ENCODE results near the gene CRMP1. TPM values are rescaled to one million over a fixed set of nuclear protein-coding genes. Genes with fewer than 3 reads are reported as not detected.

Gene CRMP1
- total RNA-seq, 1 experiment from 2014 or later = not detected

GRCh38 chr4:5919571-5919970 lies 26.7 kb upstream of the CRMP1 start:
- DNase-seq (ENCODE audit: low read depth) = no peak

GRCh38 chr4:5919044-5919443 lies 26.2 kb upstream of the CRMP1 start:
- no peak for DNase-seq (ENCODE audit: low read depth)

- DNase-seq (ENCODE audit: low read depth) = no peak
These were observed 25.6 kb upstream of the CRMP1 start for GRCh38 chr4:5918331-5918985.

- no peak for DNase-seq (ENCODE audit: low read depth)
These were observed 24.8 kb upstream of the CRMP1 start for GRCh38 chr4:5917672-5918071.

GRCh38 chr4:5916229-5916628 lies 23.3 kb upstream of the CRMP1 start:
- no peak for DNase-seq (ENCODE audit: low read depth)

- DNase-seq (ENCODE audit: low read depth) = no peak
These were observed 20.6 kb upstream of the CRMP1 start for GRCh38 chr4:5913454-5913853.

- no peak for DNase-seq (ENCODE audit: low read depth)
These were observed 19.7 kb upstream of the CRMP1 start for GRCh38 chr4:5912614-5913019.

GRCh38 chr4:5908876-5909427 lies 16.1 kb upstream of the CRMP1 start:
- no peak for DNase-seq (ENCODE audit: low read depth)

GRCh38 chr4:5906191-5906590 lies 13.3 kb upstream of the CRMP1 start:
- DNase-seq (ENCODE audit: low read depth) = no peak

- DNase-seq (ENCODE audit: low read depth) = no peak
These were observed 12.8 kb upstream of the CRMP1 start for GRCh38 chr4:5905714-5906113.

- DNase-seq (ENCODE audit: low read depth) = no peak
These were observed 8.0 kb upstream of the CRMP1 start for GRCh38 chr4:5900844-5901243.

GRCh38 chr4:5899881-5900280 lies 7.0 kb upstream of the CRMP1 start:
- no peak for DNase-seq (ENCODE audit: low read depth)

GRCh38 chr4:5899396-5899795 lies 6.5 kb upstream of the CRMP1 start:
- DNase-seq (ENCODE audit: low read depth) = no peak

GRCh38 chr4:5897674-5898073 lies 4.8 kb upstream of the CRMP1 start:
- DNase-seq (ENCODE audit: low read depth) = no peak

- no peak for DNase-seq (ENCODE audit: low read depth)
These were observed 2.4 kb upstream of the CRMP1 start for GRCh38 chr4:5895287-5895686.

GRCh38 chr4:5894266-5894665 lies 1.4 kb upstream of the CRMP1 start:
- DNase-seq (ENCODE audit: low read depth) = no peak

- no peak for DNase-seq (ENCODE audit: low read depth)
These were observed 705 bp upstream of the CRMP1 start for GRCh38 chr4:5893591-5893990.

GRCh38 chr4:5892323-5893003 lies 423 bp downstream of the CRMP1 start:
- DNase-seq (ENCODE audit: low read depth) = no peak

GRCh38 chr4:5891563-5892322 lies 1.1 kb downstream of the CRMP1 start:
- no peak for DNase-seq (ENCODE audit: low read depth)

- no peak for DNase-seq (ENCODE audit: low read depth)
These were observed 2.7 kb downstream of the CRMP1 start for GRCh38 chr4:5890063-5890727.

GRCh38 chr4:5889002-5889696 lies 3.7 kb downstream of the CRMP1 start:
- DNase-seq (ENCODE audit: low read depth) = no peak
